Measurements from ENCODE around the gene SPAG8.
A peak's percentile ranks its signal among the peaks of the same experiment; 100 is the strongest.

The SPAG8 gene

DNA sequence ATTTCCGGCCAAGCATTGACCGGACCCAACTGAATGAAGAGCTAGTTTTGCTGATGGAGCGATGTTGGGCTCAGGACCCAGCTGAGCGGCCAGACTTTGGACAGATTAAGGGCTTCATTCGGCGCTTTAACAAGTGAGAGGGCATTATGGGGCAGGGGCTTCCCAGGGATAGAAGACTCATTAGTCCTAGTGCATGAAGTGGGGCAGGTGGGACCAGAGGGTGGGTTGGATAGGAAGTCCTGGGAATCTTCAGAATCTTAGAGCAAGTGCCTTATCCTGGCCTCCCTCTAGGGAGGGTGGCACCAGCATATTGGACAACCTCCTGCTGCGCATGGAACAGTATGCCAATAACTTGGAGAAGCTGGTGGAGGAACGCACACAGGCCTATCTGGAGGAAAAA lies 6.0 kb downstream of the SPAG8 start:
- no peak for DNase-seq

DNA sequence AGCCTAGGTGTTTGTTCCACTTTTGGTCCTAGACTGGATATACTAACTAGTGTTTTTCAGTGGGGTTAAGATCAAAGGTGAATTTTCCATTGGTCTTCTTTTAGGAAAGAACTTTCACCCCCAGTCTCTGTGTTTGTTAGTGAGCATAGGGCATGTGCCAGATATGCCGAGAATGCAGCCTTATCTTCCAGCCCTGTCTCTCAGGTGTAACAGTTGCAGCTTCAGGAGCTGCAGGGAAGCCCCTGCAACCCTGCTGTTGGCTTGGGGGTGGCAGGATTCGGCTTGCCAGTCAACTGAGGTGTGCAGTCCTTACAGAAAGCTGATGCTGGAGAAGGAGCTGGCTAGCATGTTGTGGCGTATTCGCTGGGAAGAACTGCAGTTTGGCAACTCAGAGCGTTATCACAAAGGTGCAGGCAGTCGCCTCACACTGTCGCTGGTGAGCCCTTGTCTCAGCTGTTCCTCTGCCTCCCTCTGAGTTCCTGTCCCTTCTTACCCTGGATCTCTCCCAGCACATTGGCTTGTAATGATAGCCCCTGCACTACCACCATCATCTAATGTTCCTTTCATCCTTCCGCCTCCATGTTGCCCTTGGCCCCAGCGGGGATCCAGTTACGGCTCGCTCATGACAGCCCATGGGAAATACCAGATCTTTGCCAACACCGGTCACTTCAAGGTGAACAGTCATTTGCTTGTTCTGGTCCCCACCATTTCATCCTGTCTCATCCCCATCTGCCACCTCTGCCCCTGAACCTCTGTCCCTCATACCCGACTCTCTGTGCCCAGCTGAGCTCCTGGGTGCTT lies 10.5 kb downstream of the SPAG8 start:
- DNase-seq, result no peak

DNA sequence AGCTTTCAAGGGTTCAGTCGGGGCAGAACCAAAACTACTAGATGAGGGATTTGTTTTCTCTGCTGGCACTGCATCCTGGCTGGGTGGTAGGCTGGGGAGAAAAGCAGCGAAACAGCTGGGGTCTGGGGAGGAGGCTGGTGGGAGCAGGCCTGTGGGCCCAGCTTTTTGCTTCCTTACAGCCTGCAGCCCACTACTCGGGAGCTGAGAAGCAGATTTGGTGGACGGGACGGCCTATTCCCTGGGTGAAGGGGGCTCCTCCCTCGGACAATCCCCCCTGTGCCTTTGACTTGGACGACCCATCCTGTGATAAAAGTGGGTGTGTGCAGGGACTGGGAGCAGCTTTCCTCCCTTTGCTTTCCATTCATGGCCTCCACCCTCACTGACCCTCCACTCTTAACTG lies 11.5 kb downstream of the SPAG8 start:
- no peak for DNase-seq

DNA sequence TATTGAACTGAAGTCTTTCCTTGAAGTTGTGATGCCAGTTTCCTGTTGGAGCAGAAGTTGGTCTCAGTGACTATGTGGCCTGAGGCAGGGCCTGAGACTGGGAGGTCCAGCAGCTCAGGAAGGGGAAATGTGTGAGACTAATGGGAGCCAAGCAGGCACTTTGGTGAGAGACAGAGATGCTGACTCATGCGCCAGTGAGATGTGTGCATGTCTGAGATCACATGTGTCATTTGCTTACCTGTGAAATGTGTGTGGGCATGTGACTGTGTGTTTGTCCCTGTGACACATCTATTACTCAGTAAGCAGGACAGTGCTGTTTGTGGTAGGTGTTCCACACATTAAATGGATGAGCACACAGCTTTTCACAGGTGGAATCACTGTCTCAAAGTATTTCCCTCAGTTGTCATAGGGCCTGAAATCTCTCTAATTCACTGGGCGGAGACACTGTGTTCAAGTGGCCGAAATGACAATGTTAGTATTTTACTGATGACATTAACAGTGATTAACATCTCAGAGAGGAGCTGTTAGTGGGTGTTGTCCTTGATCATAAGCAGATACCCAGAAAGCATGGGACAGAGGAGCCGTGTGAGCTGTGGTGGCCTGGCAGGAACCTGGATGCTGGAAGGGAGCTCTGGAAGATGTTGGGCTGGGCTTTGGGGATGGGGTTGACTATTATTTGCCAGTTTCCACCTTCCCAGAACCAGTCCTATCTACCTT lies 13.2 kb downstream of the SPAG8 start:
- DNase-seq, result no peak

DNA sequence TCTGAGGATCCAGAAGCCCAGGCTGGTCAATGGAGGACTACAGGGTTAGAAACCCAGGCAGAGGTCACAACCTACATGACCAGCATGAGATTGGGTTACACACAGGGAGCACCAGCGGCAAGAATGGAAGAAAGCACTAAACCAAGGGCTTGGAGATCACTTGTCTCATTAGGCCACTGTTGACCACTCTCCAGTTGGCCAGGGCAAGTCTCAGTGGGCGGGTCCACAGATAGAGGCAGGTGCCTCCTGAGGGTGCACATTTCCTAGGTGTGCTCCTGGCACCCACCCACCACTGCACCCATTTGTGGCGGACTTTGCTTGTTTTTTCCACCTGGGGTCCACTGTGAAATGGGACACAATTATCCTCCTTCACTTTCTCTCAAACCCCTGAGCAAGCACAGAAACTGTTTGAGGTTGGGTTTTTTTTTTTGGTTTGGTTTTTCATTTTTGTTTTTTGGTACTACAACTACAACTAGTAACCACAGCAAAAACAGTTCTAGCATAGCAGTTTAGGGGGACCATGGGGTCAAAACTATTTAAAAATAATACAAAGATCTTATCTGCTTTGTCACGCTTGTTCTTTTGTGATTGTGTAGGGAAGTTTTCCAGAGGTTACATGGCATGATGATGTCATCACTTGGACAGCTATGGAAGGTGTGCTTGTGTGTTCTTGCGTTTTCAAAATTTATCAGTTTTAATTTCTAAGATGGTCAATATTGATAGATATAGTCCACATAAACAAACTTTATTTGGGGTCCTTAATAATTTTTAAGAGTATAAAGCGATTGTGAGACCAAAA lies 14.6 kb downstream of the SPAG8 start:
- DNase-seq, result no peak

DNA sequence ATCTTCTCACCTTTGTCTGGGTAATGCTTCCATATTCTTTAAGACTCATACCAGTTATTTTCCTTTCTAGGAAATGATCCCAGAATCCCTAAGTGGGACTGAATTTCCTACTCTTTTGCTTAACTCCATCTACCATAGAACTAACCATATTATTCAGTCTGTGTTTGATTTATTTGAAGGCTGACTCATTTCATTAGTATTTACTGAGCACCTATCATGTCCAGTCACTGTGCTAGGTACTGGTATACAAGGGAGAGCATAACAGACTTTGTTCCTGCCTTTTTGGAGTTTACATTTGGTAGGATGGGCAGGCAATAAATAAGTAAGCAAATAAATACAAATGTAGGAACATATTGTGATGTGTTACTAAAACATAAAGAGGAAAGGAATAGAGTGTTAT lies 16.4 kb downstream of the SPAG8 start:
- no peak for DNase-seq

DNA sequence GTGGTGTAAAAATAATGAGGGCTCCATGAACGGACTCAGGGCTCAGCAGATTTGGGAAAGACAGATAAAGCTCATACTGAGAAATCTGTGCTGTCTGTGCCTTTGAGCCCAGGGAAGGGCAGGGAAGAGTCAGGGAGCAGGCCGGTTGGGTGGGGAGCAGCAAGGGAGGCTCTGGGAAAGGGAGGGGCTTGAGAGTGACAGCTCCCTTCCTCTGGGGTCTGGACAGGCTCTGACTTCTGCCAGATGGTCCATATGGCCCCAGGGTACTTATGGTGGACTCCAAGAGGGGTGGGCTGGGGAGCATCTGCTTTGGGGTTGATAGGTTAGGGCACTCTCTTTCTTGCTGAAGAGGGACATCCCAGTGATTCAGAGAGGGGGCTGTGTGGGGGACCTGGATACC lies 18.6 kb downstream of the SPAG8 start:
- no peak for DNase-seq

DNA sequence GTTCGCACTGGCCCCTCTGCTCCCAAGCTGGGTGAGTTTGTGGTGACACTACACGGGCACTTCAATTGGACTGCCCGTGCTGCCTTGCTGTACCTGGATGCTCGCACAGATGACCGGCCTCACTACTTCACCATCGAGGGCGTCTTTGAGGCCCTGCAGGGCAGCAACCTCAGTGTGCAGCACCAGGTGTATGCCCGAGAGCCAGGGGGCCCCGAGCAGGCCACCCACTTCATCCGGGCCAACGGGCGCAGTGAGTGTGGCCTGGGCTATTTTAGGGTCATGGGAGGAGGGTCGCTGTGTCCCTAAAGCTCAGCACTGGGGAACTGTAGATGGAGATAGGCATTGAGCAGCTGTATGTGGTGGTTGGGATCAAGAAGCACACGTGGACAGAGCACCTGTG lies 19.2 kb downstream of the SPAG8 start:
- DNase-seq, result no peak

DNA sequence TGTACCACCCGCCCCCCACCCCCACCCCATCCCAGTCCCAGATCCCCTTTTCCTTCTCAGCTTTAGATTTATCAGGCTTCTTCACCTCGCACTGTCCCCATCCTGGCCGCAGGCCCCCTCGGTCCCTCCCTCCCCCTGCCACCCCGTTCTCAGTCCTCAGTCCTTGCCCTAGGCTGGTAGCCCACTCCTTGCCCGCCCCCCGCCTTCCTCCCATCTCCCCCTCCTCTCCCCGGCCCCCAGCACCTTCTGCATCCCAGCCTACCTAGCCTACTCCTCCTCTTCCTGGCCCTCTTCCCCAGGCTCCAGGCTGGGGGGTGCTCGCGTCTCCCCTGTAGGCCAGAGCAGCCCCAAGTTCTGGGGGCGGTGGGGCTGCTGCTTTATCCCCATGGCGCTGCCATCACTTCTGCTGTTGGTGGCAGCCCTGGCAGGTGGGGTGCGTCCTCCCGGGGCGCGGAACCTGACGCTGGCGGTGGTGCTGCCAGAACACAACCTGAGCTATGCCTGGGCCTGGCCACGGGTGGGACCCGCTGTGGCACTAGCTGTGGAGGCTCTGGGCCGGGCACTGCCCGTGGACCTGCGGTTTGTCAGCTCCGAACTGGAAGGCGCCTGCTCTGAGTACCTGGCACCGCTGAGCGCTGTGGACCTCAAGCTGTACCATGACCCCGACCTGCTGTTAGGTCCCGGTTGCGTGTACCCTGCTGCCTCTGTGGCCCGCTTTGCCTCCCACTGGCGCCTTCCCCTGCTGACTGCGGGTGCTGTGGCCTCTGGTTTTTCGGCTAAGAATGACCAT lies 19.8 kb downstream of the SPAG8 start:
- DNase-seq, result no peak

DNA sequence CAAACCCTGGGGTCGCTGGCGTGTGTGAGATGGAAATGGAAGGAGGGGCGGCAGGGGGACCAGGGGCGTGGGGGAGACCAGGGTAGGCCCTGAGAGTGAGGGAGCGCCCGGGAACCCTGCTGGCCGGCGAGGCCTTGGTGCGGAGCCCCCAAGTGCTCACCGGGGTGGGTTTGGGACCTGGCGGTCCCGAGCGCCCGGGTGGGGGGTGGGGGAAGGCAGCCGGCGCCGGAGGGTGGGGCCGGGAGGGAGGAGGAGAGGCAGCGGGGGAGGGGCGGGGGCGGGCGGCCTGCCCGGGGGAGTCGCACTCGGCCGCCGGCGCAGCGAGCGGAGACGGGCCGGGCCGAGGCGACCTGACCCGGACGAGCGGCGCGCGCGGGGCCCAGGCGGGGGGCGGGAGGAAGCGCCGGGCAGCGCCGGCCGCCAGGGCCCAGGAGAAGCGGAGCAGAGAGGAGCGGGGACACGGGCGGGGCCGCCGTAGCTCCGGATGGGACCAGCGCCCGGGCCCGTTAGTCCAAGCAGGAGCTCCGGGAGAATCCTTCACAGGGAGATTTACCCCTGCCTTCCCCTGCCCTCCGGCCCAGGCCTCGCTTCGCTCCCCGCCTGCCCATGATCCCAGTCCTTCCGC lies 20.7 kb downstream of the SPAG8 start, which contains the start of gene NPR2:
Gene NPR2, plus strand, starts transcription at position 295 of the 625 bp plus-strand sequence. CDS start 818 bp downstream, outside the sequence.
- DNase-seq, result no peak

DNA sequence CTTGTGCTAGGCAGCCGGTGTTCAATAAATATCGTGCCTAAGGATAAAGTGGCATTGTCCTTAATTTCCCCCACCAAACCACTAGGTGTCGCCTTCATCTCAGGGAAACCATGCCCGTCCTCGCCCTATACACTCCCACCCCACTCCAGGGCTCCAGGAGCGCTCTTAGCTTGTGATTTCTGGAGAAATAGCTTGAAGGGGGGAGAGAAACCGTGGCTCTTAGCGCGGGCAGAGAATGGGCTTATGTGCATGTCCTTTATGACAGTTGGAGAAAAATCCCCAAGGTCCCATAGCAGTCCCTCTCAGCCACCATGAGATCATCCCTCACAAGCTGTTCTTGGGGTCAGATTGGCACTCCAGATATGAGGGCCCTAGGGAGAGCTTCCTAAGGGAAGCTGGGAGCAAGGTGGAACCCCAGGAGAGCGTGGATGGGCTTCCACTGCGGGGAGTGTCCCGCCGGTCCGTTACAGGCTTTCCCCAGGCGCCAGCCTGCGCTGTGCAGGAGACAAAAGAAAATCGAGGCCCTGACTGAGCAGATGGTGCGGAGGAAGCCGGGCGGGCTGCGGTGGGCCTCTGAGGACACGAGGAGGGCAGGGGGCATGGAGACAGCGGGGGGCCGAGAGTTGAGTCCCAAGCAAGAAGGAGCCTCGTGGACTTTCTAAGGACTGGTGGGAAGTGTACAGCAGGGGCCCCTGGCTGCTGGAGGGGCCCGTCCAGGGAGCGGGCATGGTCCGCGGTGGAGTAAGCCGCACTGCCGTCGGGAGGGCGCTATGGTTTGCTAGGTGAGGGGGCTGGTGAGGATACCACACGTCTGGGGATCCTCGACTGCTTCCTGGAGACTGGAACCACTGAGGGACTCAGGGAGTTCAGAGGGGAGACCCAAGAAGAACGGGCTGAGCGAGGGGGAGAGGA lies 21.4 kb downstream of the SPAG8 start:
- peak; percentile 37 for DNase-seq

DNA sequence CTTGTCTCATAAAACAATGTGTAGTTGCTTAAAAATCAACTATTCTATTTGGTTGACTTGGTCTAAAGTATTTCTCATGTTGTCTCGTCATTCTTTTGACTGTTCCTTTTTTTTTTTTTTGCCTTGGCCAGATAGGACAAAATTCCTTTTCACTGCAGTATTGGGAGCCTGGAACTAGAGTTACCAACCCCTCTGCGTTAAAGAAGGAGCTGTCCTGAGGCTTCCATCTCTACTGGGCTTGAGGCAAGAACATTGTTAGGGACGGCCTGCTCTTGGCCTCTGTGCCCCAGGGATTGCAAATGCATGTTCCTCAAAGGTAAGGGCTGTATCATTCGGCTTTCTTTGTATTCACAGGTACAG lies 22.1 kb downstream of the SPAG8 start:
- no peak for DNase-seq

DNA sequence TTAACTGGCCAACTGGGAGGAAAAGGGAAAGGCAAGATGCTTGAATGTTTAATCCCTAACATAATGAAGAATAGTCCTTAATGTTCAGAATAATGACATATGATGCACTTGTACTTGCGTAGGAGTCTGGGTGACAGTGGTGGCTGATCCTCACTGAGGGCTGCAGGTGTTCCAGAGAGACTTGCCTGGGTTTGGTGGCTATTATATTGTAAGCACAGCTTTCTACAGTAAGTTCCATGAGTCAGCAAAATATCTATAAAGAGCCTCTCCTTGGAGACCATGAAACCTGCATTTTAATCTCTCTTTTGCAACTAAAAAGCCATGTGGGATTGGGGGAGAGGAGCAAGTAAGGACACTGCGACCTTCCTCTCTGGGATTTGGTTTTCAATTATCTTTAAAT lies 22.5 kb downstream of the SPAG8 start:
- no peak for DNase-seq

DNA sequence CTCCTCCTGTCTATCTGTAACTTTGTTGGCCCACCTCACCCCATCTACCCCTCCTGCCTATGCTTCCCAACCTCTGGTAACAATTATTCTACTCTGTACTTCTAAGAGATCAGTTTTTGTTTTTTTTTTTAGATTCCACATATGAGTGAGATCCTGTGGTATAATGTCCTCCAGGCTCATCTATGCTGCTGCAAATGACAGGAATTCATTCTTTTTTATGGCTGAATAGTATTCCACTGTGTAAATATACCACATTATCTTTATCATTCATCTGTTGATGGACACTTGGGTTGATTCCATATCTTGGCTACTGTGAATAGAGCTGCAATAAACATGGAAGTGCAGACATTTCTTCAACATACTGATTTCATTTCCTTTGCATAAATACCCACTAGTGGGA lies 28.6 kb downstream of the SPAG8 start:
- DNase-seq, result no peak

DNA sequence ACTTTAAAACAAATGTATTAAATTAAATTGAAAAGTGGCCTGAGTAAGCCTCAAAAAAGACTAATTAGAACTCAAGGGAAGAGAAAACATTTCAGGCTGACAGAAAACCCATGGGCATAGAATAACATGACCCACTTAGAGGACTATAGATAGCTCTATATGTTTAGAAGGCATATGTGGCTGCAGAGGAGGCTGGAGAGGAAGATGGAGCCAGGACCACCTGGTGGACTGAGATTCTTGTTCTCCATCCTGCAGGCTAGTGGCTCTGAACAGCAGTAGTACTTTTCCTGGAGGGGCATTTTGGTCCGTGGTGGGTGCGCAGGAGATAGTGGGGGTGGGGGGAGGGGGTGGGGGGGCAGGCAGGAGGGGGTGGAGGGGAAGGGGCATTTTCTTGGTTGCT lies 31.0 kb downstream of the SPAG8 start:
- DNase-seq, result no peak

DNA sequence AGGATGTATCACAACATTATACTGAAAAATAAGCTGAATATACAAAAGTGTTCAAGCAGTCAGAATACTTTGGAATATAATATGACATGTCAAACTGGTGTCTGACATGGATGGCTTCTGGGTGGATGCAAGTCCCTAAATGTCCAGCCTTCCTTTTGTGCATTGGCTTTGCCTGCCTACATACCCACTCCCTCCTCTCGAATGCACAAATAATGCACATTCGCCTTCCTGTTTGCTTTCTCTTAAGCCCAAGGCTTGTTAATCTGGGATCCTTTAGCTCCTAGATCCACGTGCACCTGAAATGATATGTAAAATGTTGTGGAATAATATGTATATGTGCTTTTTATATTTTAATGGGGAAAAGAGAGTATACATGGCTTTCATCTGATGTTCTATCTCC lies 33.6 kb downstream of the SPAG8 start:
- DNase-seq, result no peak

DNA sequence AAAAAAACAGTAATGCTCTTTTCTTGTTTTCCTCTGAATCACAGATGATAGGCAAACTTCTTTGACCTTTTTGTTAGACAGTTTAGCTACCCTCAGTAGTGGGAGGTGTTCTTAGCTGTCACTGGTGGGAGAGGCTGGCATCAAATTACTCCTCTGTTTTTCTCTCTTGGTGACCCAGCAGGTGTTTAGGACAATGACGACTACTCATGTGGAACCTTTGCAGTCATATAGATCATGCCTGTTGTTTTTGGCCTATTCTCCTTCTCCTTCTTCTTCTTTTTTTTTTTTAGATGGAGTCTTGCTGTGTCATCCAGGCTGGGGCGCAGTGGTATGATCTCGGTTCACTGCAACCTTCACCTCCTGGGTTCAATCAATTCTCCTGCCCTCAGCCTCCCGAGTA lies 36.0 kb downstream of the SPAG8 start:
- peak; percentile 50 for DNase-seq

DNA sequence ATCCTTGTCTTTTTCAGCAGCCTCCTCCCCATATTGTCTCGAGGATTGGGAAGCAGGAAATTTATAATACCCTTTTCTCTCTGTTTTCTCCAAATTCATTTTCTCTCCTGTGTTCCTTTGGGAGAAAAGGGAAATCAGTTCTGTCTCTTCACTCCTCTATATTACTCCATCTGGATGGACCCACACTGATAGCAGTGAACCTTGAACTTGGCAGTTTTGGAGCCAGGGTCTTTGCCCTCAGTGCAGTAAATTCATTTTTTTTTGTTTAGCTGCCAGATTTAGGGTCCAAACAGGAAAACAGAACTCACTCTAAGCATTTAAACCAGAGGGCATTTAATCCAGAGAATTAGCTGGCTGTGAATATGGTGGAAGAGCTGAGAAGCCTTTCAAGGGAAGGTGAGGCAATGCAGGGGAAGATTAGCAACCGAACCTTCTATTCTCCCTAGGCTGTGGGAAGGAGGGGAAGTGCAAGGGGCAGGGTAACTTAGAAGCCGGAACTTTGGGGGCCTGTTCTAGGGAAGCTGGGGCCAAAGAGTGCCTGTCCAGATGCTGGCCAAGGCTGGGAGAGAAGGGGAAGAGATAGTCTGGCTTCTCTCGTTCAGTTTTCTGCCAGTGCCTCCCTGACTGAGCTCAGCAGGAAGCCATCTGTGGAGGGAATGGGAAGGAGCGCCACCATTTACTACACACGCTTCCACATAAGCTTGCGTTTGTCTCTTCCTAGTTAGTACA lies 37.0 kb downstream of the SPAG8 start:
- no peak for DNase-seq

DNA sequence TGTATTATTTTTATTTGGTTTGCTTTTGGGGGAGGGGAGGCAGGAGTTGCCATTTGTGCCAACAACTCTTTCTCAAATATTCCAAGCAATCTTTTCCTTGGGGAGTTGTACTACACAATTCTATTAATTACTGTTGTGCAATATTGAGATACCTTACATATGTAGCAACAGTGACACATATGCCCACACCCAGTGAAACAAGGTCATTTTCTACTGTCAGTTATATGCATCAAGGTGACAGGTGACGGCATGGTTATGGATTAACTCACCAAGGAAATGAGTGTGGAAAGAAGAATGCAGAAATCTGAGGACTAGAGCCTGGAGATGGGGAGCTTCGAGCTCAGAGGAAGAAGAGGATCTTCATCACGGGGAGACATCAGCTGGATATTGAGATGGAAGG lies 40.1 kb downstream of the SPAG8 start:
- DNase-seq, result no peak

DNA sequence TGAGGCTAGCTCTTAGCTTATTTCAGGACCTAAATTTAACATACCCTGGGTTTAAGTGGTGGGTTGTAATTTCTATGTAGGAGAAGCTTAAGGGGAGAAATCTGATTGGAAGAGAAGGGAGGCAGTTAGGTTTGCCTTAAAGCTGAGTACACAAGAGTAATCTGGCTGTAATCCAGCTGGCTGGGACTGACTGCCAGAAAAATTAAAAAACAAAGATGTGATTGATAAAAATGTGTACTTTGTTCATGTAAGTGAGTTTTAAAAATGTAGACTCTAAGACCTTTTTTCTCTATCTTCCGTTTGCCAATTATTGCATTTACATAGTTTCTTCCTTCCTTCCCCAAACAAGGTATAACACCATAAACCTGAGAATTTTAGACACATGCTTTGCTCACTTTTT lies 40.5 kb downstream of the SPAG8 start:
- DNase-seq, result peak; percentile 51

DNA sequence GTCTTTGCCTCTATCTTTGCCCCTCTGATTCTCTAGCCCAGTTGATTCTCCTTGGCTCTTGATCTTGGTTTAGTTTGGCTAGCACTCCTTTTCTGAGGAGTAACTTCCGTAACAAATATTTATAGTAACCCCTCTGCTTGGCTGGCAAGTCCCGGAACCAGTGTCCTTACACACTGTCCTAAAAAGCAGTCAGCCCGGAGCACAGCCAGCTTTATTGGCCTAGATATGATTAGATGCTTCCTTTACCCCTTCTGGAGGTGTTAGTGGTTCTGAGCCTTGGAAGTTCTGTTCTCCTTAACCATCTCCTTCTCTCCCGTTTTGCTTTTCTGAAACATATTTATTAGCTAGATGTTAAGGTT lies 41.0 kb downstream of the SPAG8 start:
- no peak for DNase-seq

All from NCI-H774 (cell line).